Mucosa of stomach (tissue), 1 donor: ENCODE results near the gene LBX2.
"Not testable (repeated sequence)": the region's sequence is repeated elsewhere in the genome, so short reads cannot be mapped to it uniquely, and the experiment has no call there.

Experiments
- H3K27me3 ChIP-seq: one replicate; pipeline ENCODE4 v1.7.0; 2013; ENCODE audit warnings: mild to moderate bottlenecking, low read length; ENCODE audit not compliant: control insufficient read depth, insufficient read depth
- H3K36me3 ChIP-seq: one replicate; pipeline ENCODE4 v1.7.0; 2013; ENCODE audit warnings: low read length; ENCODE audit not compliant: control insufficient read depth, insufficient read depth
- H3K4me1 ChIP-seq: one replicate; pipeline ENCODE4 v1.7.0; 2013; ENCODE audit warnings: mild to moderate bottlenecking, low read length; ENCODE audit not compliant: control insufficient read depth, insufficient read depth
- H3K4me3 ChIP-seq: one replicate; pipeline ENCODE4 v1.7.0; 2013; ENCODE audit warnings: low read length
- H3K9ac ChIP-seq: one replicate; pipeline ENCODE4 v1.7.0; 2013; ENCODE audit warnings: mild to moderate bottlenecking, low read length, moderate library complexity
- H3K9me3 ChIP-seq: one replicate; pipeline ENCODE4 v1.7.0; 2013; ENCODE audit warnings: mild to moderate bottlenecking, low read length, moderate library complexity; ENCODE audit not compliant: control insufficient read depth
- donor health status: Pancreatic carcinoma.

LBX2 gene

GRCh38 chr2:74498500-74499266 lies 720 bp downstream of the LBX2 start:
- H3K9ac ChIP-seq = peak overlapping the region; percentile 69
- H3K9me3 ChIP-seq = no peaks in the 10 kb centered on the region
- peaks cover 46% of the 10 kb centered on the region for H3K27me3 ChIP-seq
- no peaks in the 10 kb centered on the region for H3K36me3 ChIP-seq
- H3K4me1 ChIP-seq = peaks cover 32% of the 10 kb centered on the region
- H3K4me3 ChIP-seq = peak overlapping the region; percentile 60

DNA sequence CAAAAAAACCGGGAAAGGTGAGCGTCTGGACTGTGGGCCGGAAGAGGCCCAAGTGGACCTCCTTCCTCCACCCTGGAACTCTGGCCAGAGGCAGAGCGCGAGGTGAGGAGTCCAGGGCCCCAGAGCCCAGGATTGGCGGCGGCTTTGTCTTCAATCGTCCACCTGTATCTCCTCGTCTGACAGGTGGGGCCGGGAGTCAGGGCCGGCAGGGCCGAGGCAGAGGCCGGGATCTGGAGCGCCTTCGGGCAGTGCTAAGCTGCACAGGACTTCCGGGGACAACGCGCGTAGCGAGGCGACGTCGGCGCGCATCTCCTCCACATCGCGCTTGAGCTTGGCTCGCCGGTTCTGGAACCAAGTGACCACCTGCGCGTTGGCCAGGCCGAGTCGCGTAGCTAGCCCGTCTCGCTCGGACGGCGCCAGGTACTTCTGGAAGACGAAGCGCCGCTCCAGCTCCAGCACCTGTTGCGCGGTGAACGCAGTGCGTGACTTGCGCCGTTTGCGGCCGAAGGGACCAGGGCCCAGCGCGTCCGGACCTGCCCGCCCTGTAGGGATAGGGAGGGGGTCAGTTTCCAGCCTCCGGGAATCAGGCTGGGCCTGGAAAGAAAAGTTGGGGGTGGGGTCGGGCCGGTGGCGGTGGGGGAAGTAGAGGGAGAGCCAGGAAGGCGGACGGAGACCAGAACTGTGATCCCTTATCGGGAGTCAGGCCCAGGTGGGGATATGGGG lies 1.5 kb downstream of the LBX2 start:
- Histone ChIP-seq H3K4me3 (peak overlapping the region; percentile 60), H3K9me3 (no peaks in the 10 kb centered on the region), H3K27me3 (peaks cover 46% of the 10 kb centered on the region), H3K9ac (peak overlapping the region; percentile 69), H3K4me1 (peaks cover 28% of the 10 kb centered on the region), H3K36me3 (no peaks in the 10 kb centered on the region)

GRCh38 chr2:74496997-74497776 lies 2.2 kb downstream of the LBX2 start:
- Histone ChIP-seq H3K4me1 (peaks cover 26% of the 10 kb centered on the region), H3K36me3 (peaks cover 4% of the 10 kb centered on the region), H3K9ac (peak overlapping the region; percentile 69), H3K27me3 (peaks cover 46% of the 10 kb centered on the region), H3K4me3 (no peak overlapping the region), H3K9me3 (no peaks in the 10 kb centered on the region)

DNA sequence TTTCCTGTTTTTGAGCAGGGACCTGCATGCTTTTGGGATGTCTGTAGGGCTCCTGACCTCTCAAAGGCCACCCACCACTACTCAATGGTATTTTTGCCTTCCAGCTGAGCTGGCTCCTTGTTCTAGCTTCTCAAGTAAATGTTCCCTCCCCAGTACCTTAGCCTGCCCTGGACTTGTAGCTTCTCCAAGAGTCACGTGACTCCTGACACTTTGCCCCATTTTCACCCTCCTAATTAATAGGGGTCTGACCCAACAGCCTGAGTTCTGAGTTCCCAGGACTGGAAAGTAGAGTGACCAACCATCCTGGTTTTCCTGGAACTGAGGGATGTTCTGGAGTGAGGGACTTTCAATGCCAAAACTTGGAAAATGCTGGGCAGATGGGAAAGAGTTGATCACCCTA lies 4.0 kb downstream of the LBX2 start:
- peaks cover 17% of the 10 kb centered on the region for H3K36me3 ChIP-seq
- no peaks in the 10 kb centered on the region for H3K9me3 ChIP-seq
- H3K27me3 ChIP-seq = peaks cover 35% of the 10 kb centered on the region
- peaks cover 22% of the 10 kb centered on the region for H3K4me1 ChIP-seq
- H3K4me3 ChIP-seq = no peak overlapping the region
- no peak overlapping the region for H3K9ac ChIP-seq

GRCh38 chr2:74493546-74493945 lies 5.9 kb downstream of the LBX2 start:
- H3K4me1 ChIP-seq = peaks cover 10% of the 10 kb centered on the region
- peaks cover 17% of the 10 kb centered on the region for H3K36me3 ChIP-seq
- H3K9me3 ChIP-seq = no peaks in the 10 kb centered on the region
- peaks cover 16% of the 10 kb centered on the region for H3K27me3 ChIP-seq
- no peak overlapping the region for H3K4me3 ChIP-seq
- H3K9ac ChIP-seq = no peak overlapping the region

DNA sequence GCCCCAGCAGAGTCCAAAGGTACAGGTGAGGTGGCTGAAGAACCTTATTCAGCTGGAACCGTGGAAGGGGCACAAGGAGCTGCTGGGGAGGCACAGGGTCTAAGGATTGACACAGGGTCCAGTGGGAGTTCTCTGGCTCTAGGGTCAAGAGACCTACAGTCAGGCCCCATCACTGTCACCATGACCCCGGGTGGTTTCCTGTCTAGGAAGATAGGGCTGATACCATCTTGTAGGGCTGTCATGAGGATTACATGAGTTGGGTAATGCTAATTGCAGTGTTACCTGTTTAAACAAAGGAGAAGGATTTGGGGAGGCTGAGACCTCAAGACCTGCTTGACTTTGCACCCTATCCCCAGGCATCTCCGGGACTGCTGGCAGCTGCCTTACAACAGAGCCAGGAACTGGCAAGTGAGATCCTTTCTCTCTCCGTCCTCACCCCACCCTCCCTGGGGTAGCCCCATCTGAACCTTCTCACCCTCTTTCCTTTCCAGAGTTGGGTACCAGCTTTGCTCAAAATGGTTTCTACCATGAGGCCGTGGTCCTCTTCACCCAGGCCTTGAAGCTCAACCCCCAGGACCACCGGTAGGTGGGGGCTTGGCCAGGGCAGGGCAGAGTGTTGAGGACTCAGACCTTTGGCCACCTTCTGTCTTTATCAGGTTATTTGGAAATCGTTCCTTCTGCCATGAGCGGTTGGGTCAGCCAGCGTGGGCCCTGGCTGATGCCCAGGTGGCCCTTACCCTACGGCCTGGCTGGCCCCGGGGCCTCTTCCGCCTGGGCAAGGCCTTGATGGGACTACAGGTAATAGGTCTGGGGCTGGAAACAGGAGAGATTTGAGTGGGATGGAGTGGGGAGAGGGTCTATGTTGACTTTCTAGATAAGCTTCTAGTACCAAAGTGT lies 7.5 kb downstream of the LBX2 start:
- peaks cover 17% of the 10 kb centered on the region for H3K36me3 ChIP-seq
- no peak overlapping the region for H3K9ac ChIP-seq
- peaks cover 3% of the 10 kb centered on the region for H3K27me3 ChIP-seq
- no peak overlapping the region for H3K4me3 ChIP-seq
- no peaks in the 10 kb centered on the region for H3K9me3 ChIP-seq
- H3K4me1 ChIP-seq = no peaks in the 10 kb centered on the region

GRCh38 chr2:74489906-74490305 lies 9.5 kb downstream of the LBX2 start:
- no peaks in the 10 kb centered on the region for H3K9me3 ChIP-seq
- no peak overlapping the region for H3K9ac ChIP-seq
- no peaks in the 10 kb centered on the region for H3K27me3 ChIP-seq
- H3K4me1 ChIP-seq = no peaks in the 10 kb centered on the region
- peaks cover 17% of the 10 kb centered on the region for H3K36me3 ChIP-seq
- H3K4me3 ChIP-seq = no peak overlapping the region

GRCh38 chr2:74488643-74489481 lies 10.5 kb downstream of the LBX2 start:
- Histone ChIP-seq H3K4me3 (no peak overlapping the region), H3K27me3 (no peaks in the 10 kb centered on the region), H3K9ac (no peak overlapping the region), H3K4me1 (no peaks in the 10 kb centered on the region), H3K9me3 (no peaks in the 10 kb centered on the region), H3K36me3 (peaks cover 17% of the 10 kb centered on the region)

GRCh38 chr2:74486141-74486540 lies 13.3 kb downstream of the LBX2 start:
- peaks cover 4% of the 10 kb centered on the region for H3K36me3 ChIP-seq
- no peak overlapping the region for H3K4me3 ChIP-seq
- H3K27me3 ChIP-seq = no peaks in the 10 kb centered on the region
- no peaks in the 10 kb centered on the region for H3K9me3 ChIP-seq
- H3K9ac ChIP-seq = no peak overlapping the region
- peaks cover 14% of the 10 kb centered on the region for H3K4me1 ChIP-seq

DNA sequence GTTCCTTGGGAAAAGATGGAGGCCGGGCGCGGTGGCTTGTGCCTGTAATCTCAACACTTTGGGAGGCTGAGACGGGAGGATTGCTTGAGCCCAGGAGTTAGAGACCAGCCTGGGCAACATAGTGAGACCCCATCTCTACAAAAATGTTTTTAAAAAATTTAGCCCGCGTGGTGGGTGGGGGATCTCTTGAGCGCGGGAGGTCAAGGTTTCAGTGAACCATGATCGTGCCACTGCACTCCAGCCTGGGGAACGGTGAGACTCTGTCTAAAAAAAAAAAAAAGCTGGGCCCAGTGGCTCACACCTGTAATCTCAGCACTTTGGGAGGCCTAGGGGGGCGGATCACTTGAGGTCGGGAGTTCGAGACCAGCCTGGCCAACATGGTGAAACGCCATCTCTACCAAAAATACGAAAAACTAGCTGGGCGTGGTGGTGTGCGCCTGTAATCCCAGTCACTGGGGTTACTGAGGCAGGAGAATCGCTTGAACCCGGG lies 15.7 kb downstream of the LBX2 start:
- H3K4me3 ChIP-seq = peak overlapping the region; percentile 96
- H3K4me1 ChIP-seq = peaks cover 20% of the 10 kb centered on the region
- not testable (repeated sequence) for H3K9me3 ChIP-seq, H3K36me3 ChIP-seq, H3K27me3 ChIP-seq
- peak overlapping the region; percentile 82 for H3K9ac ChIP-seq
